ENCODE results near the gene HRCT1.
"Not testable (repeated sequence)": the region's sequence is repeated elsewhere in the genome, so short reads cannot be mapped to it uniquely, and the experiment has no call there.

HRCT1 gene

DNA sequence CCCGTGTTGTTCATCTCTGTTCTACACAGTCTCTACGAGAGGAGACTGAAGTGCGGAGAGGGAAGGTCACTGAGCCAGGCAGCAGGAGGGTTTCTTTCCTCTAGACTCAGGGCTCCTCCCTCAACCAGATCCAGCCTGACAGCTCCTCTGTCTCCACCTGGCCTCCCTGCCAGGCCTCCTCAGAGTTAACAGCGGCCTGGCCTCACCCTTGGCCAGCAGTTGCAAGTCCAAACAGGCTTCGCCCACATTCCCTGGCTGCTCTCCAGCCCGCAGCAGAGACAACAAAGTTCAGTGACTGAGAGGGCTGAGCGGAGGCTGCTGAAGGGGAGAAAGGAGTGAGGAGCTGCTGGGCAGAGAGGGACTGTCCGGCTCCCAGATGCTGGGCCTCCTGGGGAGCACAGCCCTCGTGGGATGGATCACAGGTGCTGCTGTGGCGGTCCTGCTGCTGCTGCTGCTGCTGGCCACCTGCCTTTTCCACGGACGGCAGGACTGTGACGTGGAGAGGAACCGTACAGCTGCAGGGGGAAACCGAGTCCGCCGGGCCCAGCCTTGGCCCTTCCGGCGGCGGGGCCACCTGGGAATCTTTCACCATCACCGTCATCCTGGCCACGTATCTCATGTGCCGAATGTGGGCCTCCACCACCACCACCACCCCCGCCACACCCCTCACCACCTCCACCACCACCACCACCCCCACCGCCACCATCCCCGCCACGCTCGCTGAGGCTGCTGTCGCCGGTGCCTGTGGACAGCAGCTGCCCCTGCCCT, at the start of gene HRCT1:
TSS of gene HRCT1 (plus strand) at position 291 of the 768 bp plus-strand sequence. CDS start at position 377, 86 bp downstream.
- DNase-seq: peak in 9 of 51 donors; percentile 9 to 40 (median 31)

DNA sequence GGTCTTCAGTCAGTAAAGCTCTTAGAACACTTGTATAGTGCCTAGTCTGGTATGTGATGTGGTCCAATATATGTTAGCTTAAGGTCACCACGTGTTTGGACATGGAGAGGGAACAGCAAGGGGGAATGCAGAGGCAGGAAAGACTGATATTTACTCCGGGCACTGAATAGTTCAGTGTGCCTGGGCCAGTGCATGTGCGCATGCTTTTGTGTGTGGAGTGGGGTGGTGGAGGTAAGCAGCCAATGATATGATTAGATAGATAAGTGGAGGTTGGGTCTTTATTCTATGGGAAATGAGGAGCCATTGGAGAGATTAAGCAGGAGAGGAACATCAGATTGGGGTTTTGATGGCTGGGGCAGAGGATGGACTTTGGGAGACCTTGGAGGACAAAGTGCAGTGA, 49.8 kb upstream of the HRCT1 start:
- no peak for DNase-seq

DNA sequence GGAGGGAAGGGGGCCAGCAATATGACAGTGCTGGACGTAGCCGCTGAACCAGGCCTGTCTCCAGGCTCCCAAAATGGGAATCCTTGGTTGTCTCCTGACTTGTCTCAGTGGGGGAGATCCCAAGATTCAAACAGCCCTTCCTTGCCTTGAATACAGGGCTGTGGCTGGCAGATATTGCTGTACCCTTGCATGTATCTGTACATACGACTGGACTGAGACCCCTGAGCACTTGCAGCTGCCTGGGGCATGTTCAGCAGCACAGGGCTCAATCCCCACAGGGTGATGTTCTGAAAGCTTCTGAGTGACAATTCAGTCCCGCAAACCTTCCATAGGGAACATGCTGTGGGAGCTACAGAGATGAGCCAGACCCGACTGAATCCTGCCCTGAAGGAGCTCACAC, 49.1 kb upstream of the HRCT1 start:
- DNase-seq: no peak

DNA sequence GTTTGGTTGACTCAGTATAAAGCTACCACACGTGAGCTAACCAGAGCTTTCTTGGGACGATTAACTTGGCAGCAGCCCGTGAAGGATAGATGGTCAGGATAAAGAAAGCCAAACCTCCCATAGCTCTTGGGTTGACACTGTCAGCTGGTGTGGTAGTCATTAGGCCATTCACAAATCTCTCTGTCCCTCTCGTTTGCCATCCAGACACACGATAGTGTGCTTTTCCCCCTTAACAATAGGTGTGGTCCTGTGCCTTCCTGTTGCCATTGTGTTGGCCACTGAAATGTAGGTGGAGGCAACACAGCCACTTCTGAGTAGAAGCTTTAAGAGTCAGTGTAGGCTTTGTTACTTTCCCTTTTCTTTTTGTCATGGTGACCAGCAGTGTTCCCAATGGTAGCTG, 47.5 kb upstream of the HRCT1 start:
- no peak for DNase-seq

DNA sequence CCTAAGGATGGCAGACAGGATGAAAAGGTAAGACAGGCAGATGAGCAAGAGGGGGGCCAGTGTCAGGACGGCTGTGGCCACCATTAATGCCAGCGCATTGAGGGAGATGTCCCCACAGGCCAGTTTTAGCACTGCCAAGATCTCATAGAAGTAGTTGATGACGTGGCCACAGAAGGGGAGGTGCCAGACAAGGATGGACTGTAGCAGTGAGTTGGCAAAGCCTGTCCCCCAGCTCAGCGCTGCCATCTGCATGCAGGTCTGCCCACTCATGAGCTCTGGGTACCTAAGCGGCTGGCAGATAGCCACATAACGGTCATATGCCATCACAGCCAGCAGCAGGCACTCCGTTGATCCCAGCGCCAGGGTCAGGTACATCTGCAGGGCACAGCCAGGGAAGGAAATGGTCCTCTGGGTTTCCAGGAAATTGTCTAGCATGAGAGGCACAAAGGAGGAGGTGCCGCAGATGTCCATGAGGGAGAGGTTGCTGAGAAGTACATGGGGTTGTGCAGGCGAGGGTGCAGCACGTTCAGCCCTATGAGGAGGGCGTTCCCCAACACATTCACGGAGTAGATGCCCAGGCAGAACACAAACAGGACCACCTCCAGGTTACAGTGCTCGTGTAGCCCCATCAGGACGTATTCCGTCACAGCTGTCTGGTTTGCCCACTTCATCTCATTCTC, 46.6 kb upstream of the HRCT1 start:
- DNase-seq: no peak

DNA sequence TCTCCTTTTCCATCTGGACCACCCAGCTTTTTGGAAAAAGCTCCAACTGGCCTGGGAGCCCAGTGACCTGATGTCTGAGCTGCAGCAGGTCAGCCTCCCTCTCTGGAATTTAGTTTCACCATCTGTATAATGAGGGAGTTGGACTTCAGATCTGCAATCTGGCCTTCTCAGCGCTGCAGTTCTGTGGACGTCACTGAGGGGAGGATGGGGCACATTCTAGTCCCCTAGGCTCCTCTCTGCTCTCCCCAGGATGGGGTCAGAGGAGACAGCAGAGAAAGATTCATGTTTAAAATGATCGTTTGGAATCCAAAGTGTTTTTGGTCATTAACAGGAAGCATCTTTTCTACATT, 46.0 kb upstream of the HRCT1 start:
- DNase-seq: no peak

DNA sequence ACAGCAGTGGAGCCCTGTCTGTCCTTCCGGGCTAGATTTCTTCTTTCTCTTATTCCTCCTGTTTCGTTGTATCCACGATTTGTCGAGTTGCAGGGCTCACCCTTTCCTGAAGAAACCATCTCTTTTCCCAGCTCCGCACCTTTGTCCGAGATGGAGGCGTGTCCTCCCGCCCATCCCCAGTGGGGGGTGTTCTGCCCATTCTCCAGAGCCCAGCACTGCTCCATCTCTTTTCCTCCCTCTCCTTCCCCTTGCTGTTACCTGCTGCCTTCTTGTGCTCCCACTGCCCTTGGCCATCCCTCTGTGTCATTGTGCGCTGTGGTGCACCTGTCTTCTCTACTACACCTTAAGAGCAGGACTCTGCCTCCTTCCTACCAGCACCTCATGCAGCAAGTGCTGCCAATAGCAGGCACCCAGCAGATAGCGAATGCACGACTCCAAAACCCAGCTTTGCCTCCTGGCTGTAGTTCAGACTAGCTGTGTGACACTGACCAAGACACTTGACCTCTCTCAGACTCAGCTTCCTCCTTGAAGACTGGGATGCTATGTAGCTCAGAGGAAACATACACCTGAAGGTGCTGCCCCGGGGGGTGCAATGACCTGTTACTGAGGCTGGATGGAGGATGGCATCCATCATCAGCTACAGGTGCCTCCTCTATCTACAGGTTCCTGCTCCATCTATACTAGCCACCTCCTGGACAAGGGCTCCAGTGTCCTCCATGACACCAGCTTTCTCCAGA, 44.7 kb upstream of the HRCT1 start:
- no peak for DNase-seq

DNA sequence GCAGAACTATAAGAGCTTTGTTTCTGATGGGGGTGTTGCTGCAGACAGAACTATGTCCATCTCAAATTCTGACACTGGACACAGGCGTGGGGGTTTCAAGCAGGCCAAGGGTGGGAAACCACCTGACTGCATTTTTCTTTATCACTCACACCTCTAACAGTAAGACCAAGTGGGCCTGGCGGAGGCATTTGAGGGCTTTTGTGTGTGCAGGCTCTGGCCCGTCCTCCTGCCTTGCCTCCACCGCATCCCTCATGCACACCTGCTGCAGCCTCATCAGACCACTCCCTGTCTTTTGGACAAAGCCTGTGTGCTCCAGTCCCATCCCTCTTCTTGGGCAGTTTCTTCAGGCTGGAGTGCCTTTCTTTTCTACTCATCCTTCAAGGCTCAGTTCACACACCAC, 43.7 kb upstream of the HRCT1 start:
- DNase-seq: no peak

DNA sequence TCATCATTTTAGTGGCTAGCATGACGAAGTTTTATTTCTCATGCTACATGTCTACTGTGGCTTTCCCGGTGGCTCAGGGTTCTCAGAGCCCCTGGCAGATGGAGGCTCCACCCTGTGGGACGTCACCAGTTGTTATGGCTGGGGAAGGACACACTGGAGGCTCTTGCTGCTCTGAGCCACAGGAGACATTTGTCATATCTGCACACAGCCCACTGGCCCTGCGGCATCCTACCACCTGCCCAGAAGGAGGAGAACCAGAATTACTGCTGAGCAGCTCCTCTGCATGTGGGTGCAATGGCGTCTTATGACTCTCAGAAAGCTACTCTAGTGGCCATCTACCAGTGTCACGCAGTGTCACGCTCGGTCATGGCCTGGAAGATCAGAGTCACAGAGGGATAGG, 42.4 kb upstream of the HRCT1 start:
- DNase-seq: no peak

DNA sequence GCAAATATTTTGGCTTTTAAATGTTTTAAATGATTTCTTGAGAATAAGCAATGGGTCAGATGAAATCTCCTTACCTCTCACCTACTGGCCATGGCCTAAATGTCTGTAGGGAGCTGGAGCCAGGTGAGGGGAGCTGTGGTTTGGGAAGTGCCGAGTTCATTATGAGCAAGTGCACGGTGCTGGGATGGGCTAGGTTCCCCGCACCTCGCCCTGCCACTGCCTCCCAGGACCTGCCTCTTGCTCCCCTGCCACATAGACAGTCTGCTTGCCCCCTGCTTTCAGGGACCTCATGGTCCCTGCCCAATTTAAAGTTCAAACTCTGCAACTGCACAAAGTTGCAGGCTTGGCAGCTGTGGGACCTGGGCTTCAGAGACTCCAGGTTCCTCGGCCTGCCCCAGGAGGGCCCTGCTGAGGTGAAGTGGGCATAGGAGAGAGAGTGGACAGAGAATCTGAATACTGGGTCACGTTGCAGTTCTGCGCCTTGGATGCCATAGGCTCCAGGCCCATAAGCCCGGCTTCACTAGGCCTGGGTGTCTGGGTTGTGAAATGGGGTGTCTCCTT, 41.2 kb upstream of the HRCT1 start:
- DNase-seq: no peak

DNA sequence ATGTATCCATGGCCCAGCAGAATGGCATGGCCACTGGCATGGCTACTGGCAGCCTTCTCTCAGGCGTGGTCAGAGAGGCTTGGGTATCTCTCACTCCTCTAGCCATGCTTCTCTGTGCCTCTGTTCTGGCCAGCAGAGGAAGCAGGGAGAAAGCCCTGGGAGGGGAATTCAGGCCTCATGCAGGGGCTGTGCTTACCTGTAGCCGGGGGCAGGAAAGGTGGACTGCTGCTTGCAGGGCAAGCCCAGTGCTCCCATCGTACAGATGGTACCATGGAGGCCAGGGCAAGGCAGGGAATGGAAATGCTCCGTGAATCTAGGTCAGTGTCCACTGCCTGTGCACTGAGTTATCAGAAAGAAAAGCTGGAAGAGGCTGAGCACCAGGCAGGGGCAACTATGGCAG, 38.5 kb upstream of the HRCT1 start:
- no peak for DNase-seq

DNA sequence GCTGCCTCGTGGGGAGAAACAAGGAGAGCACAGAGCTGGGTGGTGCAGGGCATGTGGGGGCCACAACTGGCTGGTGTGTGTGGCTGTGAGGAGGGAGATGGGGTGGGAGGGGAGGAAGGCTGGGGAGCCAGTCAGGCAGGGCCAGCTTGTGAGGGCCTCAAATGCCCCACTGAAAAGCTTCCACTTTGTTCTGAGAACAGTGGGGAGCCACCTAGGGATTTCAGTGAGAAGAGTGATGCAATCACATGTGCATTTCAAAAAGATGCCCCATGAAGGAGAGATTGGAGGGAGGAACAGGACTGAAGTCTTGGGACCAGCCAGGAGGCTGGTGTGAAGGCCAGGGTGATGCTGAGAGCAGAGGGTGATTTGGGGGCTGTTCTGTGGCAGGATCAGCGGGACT, 37.1 kb upstream of the HRCT1 start:
- no peak for DNase-seq

DNA sequence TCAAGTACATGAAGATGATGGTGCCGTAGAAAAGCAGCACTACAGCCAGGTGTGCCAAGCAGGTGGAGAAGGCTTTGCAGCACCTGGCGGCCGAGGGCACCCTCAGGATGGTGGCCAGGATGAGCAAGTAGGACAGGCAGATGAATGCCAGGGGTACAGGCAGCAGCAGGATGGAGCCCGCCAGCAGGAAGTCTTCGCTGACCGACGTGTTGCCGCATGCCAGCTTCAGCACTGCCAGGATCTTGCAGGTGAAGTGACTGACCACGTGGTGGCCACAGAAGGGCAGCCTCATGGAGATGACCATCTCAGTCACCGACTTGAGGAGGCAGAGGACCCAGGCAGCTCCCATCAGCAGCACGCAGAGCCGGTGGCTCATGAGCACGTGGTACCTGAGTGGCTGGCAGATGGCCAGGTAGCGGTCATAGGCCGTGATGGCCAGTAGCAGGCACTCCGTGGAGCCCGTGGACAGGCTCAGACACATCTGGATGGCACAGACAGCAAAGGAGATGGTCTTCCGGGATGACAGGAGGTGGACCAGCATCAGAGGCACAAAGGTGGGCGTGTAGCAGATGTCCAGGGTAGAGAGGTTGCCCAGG, 36.3 kb upstream of the HRCT1 start:
- no peak for DNase-seq

DNA sequence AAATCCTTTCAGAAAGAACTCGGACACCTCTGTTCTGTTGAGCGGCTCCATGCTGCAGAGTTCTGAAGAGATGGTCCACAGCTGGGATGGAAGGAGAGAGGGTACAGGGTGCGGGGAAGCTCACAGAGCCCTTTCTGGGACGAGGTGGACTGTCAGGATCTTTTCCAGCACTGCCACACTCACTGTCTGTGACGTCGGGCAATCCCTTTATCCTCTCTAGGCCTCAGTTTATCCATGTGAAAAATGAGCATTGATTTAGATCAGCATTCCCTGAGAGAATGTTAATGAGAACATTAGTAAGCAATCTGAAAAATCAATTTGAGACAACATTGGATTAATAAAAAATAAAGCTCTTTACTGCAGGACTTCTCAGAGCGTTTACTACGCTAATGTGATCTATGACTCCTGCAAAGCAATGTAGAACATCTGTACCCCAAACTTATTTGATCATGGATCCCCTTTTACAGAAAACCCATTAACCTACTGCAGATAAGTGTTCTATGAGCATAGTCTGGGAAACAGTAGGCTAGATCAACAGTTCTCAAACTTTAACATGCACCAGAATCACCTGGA, 35.6 kb upstream of the HRCT1 start, which contains the start of gene OR13J1:
TSS of gene OR13J1 (minus strand) at position 51 of the 573 bp plus-strand sequence. CDS start at position 51, 0 bp downstream.
- no peak for DNase-seq

DNA sequence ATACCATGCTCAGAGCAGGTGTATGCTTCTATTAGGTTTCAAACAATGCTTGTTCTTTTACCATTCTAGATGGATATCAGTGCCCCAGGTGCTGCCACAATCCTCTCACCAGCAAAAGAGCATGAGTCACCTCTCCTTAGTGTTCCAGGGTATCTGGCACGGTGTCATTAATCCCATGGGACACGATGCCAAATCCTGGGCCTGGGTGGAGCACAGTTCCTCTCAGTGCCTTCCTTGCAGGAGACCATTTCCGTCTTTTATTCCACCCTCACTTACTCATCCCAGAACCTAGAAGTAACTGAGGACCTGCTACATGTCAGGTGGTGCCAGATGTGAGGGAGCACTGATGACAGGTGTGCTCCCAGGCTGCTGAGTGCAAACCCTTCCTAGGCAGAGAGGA, 34.5 kb upstream of the HRCT1 start:
- no peak for DNase-seq

DNA sequence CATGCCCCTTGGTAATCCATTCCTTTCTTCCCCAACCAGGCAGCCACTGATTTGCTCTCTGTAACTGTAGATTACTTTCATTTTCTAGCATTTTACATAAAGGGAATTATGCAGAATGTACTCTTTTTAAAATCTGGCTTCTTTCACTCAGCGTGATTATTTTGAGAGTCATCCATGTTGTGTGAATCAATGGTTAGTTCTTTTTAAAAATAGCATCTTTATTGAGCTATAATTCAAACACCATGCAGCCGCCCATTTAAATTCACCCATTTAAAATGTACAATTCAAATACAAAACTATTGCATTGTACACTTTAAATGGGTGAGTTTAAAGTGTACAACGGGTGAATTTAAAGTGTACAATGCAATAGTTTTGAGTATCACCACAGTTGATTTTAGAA, 33.5 kb upstream of the HRCT1 start:
- DNase-seq: no peak

DNA sequence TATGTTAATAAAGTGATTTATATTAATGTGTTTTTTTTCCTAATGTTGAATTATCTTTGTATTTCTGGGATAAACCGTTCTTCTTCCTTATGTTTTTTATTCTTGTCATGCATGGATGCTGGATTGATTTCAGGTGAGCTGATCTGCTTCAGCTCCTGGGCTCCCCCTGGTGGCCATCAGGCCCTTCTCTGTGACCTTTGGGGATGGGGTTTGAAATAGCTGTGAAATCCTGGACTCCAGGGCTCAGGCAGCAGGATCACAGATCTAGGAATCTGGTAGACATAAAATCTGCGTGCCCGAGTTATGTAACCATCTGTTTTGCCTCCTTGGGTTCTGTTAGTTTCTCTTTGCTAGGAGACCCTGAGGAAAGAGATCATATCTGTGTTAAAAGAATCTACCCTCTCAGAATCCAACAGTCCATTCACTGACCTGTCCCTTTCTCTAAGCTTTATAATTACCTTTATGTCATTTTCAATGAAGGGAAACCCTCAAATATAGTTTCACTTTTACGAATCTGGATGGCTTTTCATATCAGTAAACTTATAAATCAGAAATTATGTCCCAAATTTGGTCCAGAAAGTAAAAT, 23.6 kb upstream of the HRCT1 start:
- peak in 45 of 51 donors; percentile 12 to 87 (median 63) for DNase-seq

DNA sequence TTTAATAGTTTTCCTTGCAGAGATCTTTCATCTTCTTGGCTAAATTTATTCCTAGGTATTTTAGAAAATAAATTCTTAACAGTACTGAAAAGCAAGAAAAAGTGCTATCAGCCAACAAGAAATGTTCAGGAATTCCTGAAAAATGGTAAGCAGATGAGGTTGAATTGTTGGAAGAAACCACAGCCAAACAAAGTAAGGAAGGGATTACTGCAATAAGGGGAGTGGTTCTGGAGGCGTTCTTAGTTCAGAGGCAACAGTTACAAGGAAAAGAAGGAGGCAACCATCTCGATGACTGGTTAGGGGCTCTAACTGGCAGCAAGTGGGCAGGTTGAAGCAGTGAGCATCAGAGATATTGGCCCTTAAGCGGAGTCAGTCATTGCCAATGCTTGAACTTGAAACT, 23.0 kb upstream of the HRCT1 start:
- no peak for DNase-seq

DNA sequence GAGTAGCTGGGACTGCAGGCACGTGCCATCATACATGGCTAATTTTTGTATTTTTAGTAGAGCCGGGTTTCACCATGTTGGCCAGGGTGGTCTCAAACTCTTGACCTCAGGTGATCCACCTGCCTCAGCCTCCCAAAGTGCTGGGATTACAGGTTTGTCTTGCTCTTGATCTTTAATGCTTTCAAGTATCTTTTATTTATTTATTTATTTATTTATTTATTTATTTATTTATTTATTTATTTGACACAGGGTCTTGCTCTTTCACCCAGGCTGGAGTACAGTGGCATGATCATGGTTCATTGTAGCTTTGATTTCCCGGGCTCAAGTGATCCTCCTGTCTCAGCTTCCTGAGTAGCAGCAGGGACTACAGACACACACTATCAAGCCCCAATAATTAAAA, 21.1 kb upstream of the HRCT1 start:
- DNase-seq: not testable (repeated sequence)

DNA sequence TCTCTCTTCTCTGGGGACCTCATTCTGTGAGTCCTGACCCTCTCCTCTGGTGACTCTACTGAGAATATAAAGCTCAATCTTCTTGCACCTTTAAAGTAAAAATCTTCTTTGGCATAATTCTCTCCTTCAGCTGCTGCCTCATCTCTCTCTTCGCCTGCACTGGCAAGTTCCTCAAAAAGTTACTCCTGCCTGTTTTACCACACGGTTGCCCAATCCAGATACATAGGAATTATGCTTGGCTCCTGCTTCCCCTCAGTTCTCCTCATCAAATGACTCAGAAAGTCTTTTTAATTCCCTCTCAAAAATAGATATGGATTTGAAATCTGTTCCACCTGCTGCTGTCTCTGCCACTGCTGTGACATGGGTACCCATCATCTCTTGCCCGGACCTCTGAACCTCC, 14.4 kb upstream of the HRCT1 start:
- no peak for DNase-seq

DNA sequence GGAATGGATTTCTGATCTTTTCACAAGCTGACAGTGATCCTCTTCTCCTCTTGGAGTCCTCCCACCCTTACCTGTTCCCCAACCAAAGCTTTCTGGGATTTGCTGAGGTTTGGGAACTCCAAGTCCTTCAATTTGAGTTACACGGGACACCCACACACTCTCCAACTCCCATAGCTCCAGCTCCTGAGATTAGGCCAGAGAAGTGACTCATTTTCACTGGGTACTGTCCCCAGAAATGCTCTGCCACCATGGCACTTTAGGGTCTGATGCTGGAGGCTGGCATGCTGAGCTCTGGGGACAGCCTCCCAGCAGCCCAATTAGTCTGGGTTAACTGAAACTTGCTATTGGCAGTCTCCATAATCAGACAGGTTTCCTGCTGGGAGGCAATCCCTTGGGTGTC, 14.0 kb upstream of the HRCT1 start:
- DNase-seq: no peak
